Measurements from ENCODE around the gene AUP1. TPM values are rescaled to one million over a fixed set of nuclear protein-coding genes. Genes with fewer than 3 reads are reported as not detected.

AUP1 gene
- total RNA-seq, 2 experiments from 2014 or later = 116 to 136 TPM

GRCh38 chr2:74503506-74504475 is 25.7 kb downstream of the AUP1 start:
- H3K9me3 Mint-ChIP-seq = no peaks in the 10 kb centered on the region
- ChIA-PET POLR2A (interaction anchor here (0.6 kb wide), 1 partner anchor 76 kb away, joined by 3 read pairs; no protein-coding TSS in a partner anchor), CTCF (interaction anchor here (0.6 to 3.4 kb wide), 10 partner anchors 10 to 42 kb away, joined by 3 to 16 read pairs (median 3); partner anchors contain the start of genes AUP1, CCDC142, DQX1 and HTRA2)
- H3K27ac Mint-ChIP-seq = peak overlapping the region; percentile 60
- H3K36me3 Mint-ChIP-seq (ENCODE audit: low read depth) = peaks cover 38% of the 10 kb centered on the region
- H3K4me3 Mint-ChIP-seq = peak overlapping the region; percentile 54
- H3K4me1 Mint-ChIP-seq = peaks cover 67% of the 10 kb centered on the region
- DNase-seq = no peak
- peaks cover 50% of the 10 kb centered on the region for H3K27me3 Mint-ChIP-seq

GRCh38 chr2:74502720-74503505 is 26.6 kb downstream of the AUP1 start:
- peak overlapping the region; percentile 54 for H3K4me3 Mint-ChIP-seq
- CTCF ChIA-PET = interaction anchor here (1.2 to 3.4 kb wide), 6 partner anchors 11 to 28 kb away, joined by 3 to 16 read pairs (median 6); partner anchors contain the start of genes AUP1, CCDC142, HTRA2 and TLX2
- no peaks in the 10 kb centered on the region for H3K9me3 Mint-ChIP-seq
- peaks cover 58% of the 10 kb centered on the region for H3K27me3 Mint-ChIP-seq
- no peak overlapping the region for H3K27ac Mint-ChIP-seq
- peaks cover 40% of the 10 kb centered on the region for H3K36me3 Mint-ChIP-seq (ENCODE audit: low read depth)
- POLR2A ChIA-PET = interaction anchor here (0.6 kb wide), 1 partner anchor 76 kb away, joined by 3 read pairs; no protein-coding TSS in a partner anchor
- peaks cover 67% of the 10 kb centered on the region for H3K4me1 Mint-ChIP-seq
- DNase-seq = peak; percentile 38

DNA sequence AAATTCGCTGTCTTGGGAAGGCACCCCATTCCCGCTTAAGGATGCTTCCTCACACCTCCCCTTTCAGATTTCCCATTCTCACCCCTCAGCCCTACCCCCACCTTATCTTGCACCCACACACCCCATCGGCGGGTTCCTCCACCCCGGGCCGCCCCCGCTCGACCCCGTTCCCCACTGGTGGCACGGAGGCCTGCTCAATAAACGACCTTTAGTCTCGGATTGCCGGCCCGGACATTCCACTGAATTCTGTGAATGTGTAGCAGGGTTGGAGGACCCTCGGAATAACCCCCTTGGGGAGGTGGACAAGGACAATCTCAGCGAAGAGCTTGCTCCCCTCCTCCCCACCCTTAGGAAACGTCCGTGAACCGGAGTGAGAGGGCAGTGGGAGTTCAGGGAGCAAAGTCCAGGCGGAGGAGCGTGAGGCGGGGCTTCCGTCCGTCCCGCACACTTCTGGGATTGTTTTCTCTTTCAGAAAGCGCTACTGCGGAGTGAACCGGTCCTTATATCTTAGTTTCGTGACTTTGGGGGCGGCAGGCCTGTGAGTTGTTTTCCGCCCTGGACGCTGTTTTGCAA is 27.3 kb downstream of the AUP1 start:
- Mint-ChIP-seq H3K27me3 (peaks cover 62% of the 10 kb centered on the region), H3K36me3 (ENCODE audit: low read depth) (peaks cover 40% of the 10 kb centered on the region), H3K4me1 (peaks cover 69% of the 10 kb centered on the region), H3K9me3 (no peaks in the 10 kb centered on the region), H3K4me3 (peak overlapping the region; percentile 54), H3K27ac (no peak overlapping the region)
- ChIA-PET POLR2A (no interaction called here), CTCF (interaction anchor here (1.6 to 3.4 kb wide), 4 partner anchors 7 to 20 kb away, joined by 4 to 16 read pairs (median 13); partner anchors contain the start of genes CCDC142 and TTC31)
- DNase-seq = no peak

- Mint-ChIP-seq H3K4me3 (peak overlapping the region; percentile 4), H3K27me3 (peaks cover 62% of the 10 kb centered on the region), H3K36me3 (ENCODE audit: low read depth) (peaks cover 35% of the 10 kb centered on the region), H3K9me3 (no peaks in the 10 kb centered on the region), H3K4me1 (peaks cover 64% of the 10 kb centered on the region), H3K27ac (no peak overlapping the region)
- CTCF ChIA-PET = interaction anchor here (0.7 to 5.6 kb wide), 7 partner anchors 8 to 86 kb away, joined by 3 to 38 read pairs (median 10); partner anchors contain the start of genes CCDC142, TTC31 and WBP1
- POLR2A ChIA-PET = no interaction called here
- no peak for DNase-seq
Measured at GRCh38 chr2:74501335-74502071, 28.0 kb downstream of the AUP1 start.

- Mint-ChIP-seq H3K9me3 (no peaks in the 10 kb centered on the region), H3K27ac (no peak overlapping the region), H3K36me3 (ENCODE audit: low read depth) (peaks cover 31% of the 10 kb centered on the region), H3K4me1 (peaks cover 59% of the 10 kb centered on the region), H3K4me3 (no peak overlapping the region), H3K27me3 (peaks cover 62% of the 10 kb centered on the region)
- no peak for DNase-seq
- POLR2A ChIA-PET = no interaction called here
- CTCF ChIA-PET = interaction anchor here (0.7 to 5.6 kb wide), 8 partner anchors 8 to 87 kb away, joined by 3 to 38 read pairs (median 4); partner anchors contain the start of genes CCDC142, TTC31 and WBP1
Measured at GRCh38 chr2:74500578-74500946, 28.9 kb downstream of the AUP1 start.

DNA sequence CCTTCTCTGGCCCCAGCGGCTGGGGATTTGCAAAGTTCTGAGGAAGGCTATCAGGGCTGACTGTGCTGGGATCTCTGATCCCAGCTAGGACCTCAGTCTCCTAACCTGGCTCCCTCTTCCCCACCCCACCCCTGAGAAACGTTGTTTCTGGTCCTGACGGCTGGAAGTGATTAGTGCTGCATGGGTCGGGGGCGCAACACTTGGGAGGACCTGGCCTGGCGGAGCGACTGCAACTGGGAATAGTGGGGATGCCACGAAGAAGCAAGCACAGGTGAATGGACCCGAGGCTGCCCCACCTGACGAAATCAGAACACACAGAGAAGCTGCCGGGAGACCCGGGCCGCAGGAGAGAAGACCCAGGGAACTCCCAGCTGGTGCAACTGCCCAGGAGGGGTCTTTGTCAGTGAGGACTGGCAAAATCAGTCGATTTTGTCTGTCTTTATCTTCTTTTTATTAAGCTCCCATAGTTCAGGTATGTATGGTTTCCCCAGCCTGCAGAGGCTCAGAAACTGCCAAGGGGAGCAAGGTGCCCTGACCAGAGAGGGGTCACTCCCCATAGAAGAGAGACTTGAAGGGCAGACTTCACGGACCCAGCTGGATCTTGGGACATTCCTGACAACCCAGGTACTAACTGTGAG is 29.4 kb downstream of the AUP1 start:
- peaks cover 54% of the 10 kb centered on the region for H3K4me1 Mint-ChIP-seq
- no peak overlapping the region for H3K27ac Mint-ChIP-seq
- H3K4me3 Mint-ChIP-seq = peak overlapping the region; percentile 30
- DNase-seq = no peak
- POLR2A ChIA-PET = no interaction called here
- peaks cover 62% of the 10 kb centered on the region for H3K27me3 Mint-ChIP-seq
- CTCF ChIA-PET = interaction anchor here (0.9 to 5.6 kb wide), 6 partner anchors 8 to 88 kb away, joined by 3 to 38 read pairs (median 4); partner anchors contain the start of genes CCDC142 and TTC31
- no peaks in the 10 kb centered on the region for H3K9me3 Mint-ChIP-seq
- peaks cover 27% of the 10 kb centered on the region for H3K36me3 Mint-ChIP-seq (ENCODE audit: low read depth)

DNA sequence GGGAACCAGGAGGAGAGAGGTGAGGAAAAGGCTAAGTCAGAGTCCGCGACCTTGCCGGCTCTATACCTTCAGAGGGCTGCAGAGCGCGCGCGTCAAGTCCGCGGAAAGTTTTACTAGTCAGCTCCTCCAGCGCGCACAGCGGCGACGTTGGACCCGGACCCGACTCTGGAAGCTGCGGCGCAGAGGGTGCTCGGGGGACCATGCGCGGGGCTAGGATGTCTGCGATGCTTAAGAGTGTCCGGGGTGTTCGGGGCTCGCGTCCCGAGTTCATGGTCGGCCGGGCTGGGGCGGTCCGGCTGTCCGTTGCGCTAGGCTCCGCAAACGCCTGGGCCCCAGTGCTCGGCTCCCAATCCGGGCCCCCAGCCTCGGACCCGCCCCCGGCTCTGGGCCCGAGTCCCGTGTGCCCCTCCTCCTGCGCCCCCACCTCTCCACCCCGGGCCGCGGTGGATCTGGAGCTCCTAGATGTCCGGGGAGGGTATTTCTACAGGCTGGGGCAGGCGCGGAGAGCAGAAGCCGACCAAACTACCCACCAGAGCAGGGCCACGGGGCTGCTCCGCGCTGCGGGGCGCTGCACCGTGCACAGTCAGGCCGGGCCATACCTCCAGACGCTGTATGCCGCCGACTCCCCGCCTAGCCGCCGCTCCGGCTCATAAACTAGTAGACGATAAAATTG is 30.1 kb downstream of the AUP1 start, which contains the start of gene LBX2:
Gene LBX2, minus strand, starts transcription at position 337 of the 673 bp plus-strand sequence. Its CDS starts 66 bp downstream, at position 271.
- H3K36me3 Mint-ChIP-seq (ENCODE audit: low read depth) = peaks cover 22% of the 10 kb centered on the region
- peak; percentile 41 for DNase-seq
- ChIA-PET CTCF (interaction anchor here (0.9 to 5.6 kb wide), 3 partner anchors 10 to 17 kb away, joined by 3 to 38 read pairs (median 4); partner anchors contain the start of genes CCDC142 and TTC31), POLR2A (no interaction called here)
- peaks cover 48% of the 10 kb centered on the region for H3K4me1 Mint-ChIP-seq
- H3K27me3 Mint-ChIP-seq = peaks cover 60% of the 10 kb centered on the region
- peak within 1 kb of the TSS; percentile 79 for H3K4me3 Mint-ChIP-seq
- peak within 1 kb of the TSS; percentile 77 for H3K27ac Mint-ChIP-seq
- no peaks in the 10 kb centered on the region for H3K9me3 Mint-ChIP-seq

GRCh38 chr2:74498500-74499266 is 30.8 kb downstream of the AUP1 start:
- Mint-ChIP-seq H3K9me3 (no peaks in the 10 kb centered on the region), H3K4me3 (peak overlapping the region; percentile 79), H3K36me3 (ENCODE audit: low read depth) (peaks cover 23% of the 10 kb centered on the region), H3K27ac (peak overlapping the region; percentile 77), H3K27me3 (peaks cover 55% of the 10 kb centered on the region), H3K4me1 (peaks cover 45% of the 10 kb centered on the region)
- DNase-seq = no peak
- ChIA-PET POLR2A (no interaction called here), CTCF (interaction anchor here (0.9 to 5.6 kb wide), 5 partner anchors 8 to 40 kb away, joined by 3 to 38 read pairs (median 4); partner anchors contain the start of genes CCDC142 and TTC31)

- H3K4me3 Mint-ChIP-seq = peak overlapping the region; percentile 79
- ChIA-PET CTCF (interaction anchor here (0.9 to 5.6 kb wide), 5 partner anchors 8 to 41 kb away, joined by 3 to 38 read pairs (median 4); partner anchors contain the start of genes CCDC142 and TTC31), POLR2A (no interaction called here)
- peaks cover 51% of the 10 kb centered on the region for H3K27me3 Mint-ChIP-seq
- peak overlapping the region; percentile 77 for H3K27ac Mint-ChIP-seq
- H3K36me3 Mint-ChIP-seq (ENCODE audit: low read depth) = peaks cover 27% of the 10 kb centered on the region
- no peaks in the 10 kb centered on the region for H3K9me3 Mint-ChIP-seq
- DNase-seq = peak; percentile 39
- H3K4me1 Mint-ChIP-seq = peaks cover 38% of the 10 kb centered on the region
Measured at GRCh38 chr2:74497777-74498499, 31.6 kb downstream of the AUP1 start.
